ENCODE measurements around the gene PPM1H.

PPM1H gene

DNA sequence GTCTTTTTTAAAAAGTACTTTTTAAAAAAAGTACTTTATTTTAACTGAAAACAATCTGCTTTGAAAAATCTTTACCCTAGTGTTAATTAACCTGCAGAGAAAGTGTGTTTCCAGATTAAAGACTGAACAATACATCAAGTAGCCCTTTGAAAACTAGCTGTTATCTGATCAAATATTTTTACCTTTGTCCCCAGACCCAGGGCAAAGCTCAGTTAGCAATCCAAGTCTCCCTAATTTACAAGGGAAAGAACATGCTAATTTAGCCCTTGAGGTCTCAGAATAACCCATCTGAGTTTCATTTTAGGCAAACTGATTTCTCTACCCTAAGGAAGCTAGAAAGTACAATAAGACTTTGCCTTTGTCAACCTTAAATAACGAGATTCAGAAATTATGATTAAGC is 91.2 kb downstream of the PPM1H start:
- TF ChIP-seq CTCF (IDR thresholded peaks at IDR 0.05; ENCODE audit: low read depth, low read length, missing control alignments): no peak
- no peak for DNase-seq (ENCODE audit: extremely low read depth, low read depth)
- no peak overlapping the region for H3K4me3 ChIP-seq (replicated peaks; ENCODE audit: low read depth, low read length)

DNA sequence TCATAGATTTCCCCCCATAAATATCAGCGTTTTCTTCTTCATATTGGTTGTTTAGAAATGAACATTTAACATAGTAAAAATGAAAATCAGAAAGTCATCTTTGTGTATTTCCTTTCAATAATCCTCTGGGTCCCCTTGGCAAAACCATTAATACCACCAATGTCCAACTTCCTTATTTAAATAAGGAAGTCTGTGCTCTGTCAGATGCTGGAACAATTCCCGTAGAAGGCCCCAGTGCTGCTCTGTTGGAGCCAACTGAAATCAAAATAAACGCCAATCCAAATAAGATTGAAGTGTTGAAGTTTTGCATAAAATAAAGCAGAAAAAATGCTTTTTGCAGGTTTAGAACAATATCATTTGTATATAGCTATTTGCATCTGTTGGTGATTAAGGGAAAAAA is 93.1 kb downstream of the PPM1H start:
- TF ChIP-seq CTCF (IDR thresholded peaks at IDR 0.05; ENCODE audit: low read depth, low read length, missing control alignments): no peak
- no peak for DNase-seq (ENCODE audit: extremely low read depth, low read depth)
- H3K4me3 ChIP-seq (replicated peaks; ENCODE audit: low read depth, low read length): no peak overlapping the region

DNA sequence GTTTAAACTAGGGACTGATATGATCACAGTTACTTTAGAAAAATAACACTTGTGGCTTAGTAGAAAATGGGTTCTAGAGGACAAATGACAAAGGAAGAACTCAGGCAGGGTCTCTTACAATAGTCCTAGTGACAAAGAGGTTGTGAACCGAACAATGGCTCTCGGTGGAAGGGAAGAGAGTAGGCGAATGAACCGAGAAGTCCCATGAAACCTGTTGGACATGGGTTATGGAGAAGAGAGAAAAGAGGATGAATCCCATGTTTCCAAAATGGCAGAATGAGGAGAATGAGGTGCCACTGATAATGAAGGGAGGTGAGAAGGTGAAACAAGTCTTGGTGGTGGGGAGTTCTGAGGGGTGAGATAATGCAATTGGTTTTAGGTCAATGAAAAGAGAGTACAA is 94.1 kb downstream of the PPM1H start:
- no peak for DNase-seq (ENCODE audit: extremely low read depth, low read depth)
- H3K4me3 ChIP-seq (replicated peaks; ENCODE audit: low read depth, low read length): no peak overlapping the region
- no peak for TF ChIP-seq CTCF (IDR thresholded peaks at IDR 0.05; ENCODE audit: low read depth, low read length, missing control alignments)

- TF ChIP-seq CTCF (IDR thresholded peaks at IDR 0.05; ENCODE audit: low read depth, low read length, missing control alignments): no peak
- DNase-seq (ENCODE audit: extremely low read depth, low read depth): no peak
- no peak overlapping the region for H3K4me3 ChIP-seq (replicated peaks; ENCODE audit: low read depth, low read length)
Observed at GRCh38 chr12:62839869-62840660, 94.9 kb downstream of the PPM1H start.

DNA sequence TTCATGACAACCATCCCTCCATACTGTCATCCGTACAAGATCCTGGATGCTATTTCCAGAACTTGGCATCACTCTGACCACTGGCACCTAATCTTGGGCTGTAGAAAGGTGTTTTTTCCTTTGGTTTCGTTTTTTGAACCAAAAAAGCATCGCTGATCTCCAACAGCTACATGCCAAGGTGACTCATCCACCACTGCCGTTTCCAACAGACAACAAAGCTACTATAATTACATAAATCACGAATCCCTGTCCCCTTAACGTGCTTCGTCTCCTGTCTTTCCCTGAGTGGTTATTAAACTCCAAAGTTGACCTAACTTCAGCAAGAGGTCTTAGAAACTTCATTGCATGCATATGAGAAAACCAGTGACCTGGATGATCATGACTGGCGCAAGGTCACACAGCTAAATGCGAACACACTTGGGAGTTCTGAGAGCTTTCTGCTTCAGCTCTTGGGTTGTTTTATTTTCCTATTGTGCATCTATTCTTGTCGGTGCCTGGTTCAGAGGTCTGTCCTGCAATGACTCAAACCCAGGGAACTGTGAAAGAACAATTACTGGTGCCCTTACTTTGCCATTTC is 99.9 kb downstream of the PPM1H start:
- no peak overlapping the region for H3K4me3 ChIP-seq (replicated peaks; ENCODE audit: low read depth, low read length)
- no peak for DNase-seq (ENCODE audit: extremely low read depth, low read depth)
- no peak for TF ChIP-seq CTCF (IDR thresholded peaks at IDR 0.05; ENCODE audit: low read depth, low read length, missing control alignments)

DNA sequence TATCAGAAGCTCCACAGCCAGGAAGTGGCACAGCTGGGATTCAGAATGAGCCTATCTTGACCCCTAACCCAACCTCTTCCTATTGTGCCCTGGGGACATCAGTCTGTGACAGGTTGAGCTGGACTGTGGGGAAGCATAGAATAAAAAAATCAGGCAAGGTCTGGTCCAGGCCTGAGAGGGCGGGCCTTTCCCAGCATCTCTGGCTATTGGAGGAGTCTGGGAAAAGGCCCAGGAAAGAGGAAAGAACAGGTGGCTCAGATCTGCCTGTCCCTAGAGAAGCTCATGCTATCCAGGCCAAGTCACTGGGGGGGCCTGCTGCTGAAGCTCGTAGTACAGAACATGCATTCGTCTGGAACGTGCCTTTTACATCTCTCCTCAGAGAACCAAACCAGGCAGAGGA is 100.5 kb downstream of the PPM1H start:
- DNase-seq (ENCODE audit: extremely low read depth, low read depth): no peak

More for the DNA sequence above, 100.5 kb downstream of the PPM1H start:
- no peak for TF ChIP-seq CTCF (IDR thresholded peaks at IDR 0.05; ENCODE audit: low read depth, low read length, missing control alignments)
- no peak overlapping the region for H3K4me3 ChIP-seq (replicated peaks; ENCODE audit: low read depth, low read length)

All from HFF-Myc (cell line).